Calu3 (cell line): ENCODE results near the gene P2RY6. TPM values are rescaled to one million over a fixed set of nuclear protein-coding genes. Genes with fewer than 3 reads are reported as not detected.

Experiments
- BruUV-seq: library from RNA; stranded (reverse); fragments of 400-500 nt; replicated peaks from 2 replicates; lab custom pipeline; 2021; lab: Mats Ljungman, UMichigan
- CTCF ChIA-PET: fragments of 300-600 bp; sonication (Branson Sonifier 250); formaldehyde crosslinking; loops from one replicate; lab custom pipeline; 2022; ENCODE audit warnings: antibody characterized with exemption; lab: Charles Lee
- DNase-seq: peaks from one replicate; pipeline ENCODE4 v3.0.0; 2022
- H3K27ac Mint-ChIP-seq: one replicate; pipeline ENCODE4 v1.8.0; 2022; ENCODE audit warnings: mixed read lengths; ENCODE audit not compliant: unreplicated experiment
- H3K27me3 Mint-ChIP-seq: one replicate; pipeline ENCODE4 v1.8.0; 2022; ENCODE audit warnings: mixed read lengths; ENCODE audit not compliant: unreplicated experiment
- H3K36me3 Mint-ChIP-seq: one replicate; pipeline ENCODE4 v1.8.0; 2022; ENCODE audit warnings: mild to moderate bottlenecking, moderate library complexity, mixed read lengths; ENCODE audit not compliant: insufficient read depth, unreplicated experiment
- H3K4me1 Mint-ChIP-seq: one replicate; pipeline ENCODE4 v1.8.0; 2022; ENCODE audit warnings: mild to moderate bottlenecking, low read depth, mixed read lengths; ENCODE audit not compliant: unreplicated experiment
- H3K4me3 Mint-ChIP-seq: one replicate; pipeline ENCODE4 v1.8.0; 2022; ENCODE audit warnings: mild to moderate bottlenecking, low read depth, moderate library complexity, mixed read lengths; ENCODE audit not compliant: unreplicated experiment
- H3K9me3 Mint-ChIP-seq: one replicate; pipeline ENCODE4 v1.8.0; 2022; ENCODE audit warnings: low read depth, mixed read lengths; ENCODE audit not compliant: unreplicated experiment
- CTCF ChIP-seq: fragments of 200-600 bp; IDR thresholded peaks from one replicate; pipeline ENCODE4 v1.8.0; 2022; ENCODE audit warnings: antibody characterized with exemption; ENCODE audit not compliant: unreplicated experiment
- intact Hi-C: fragments of 100-400 bp; cut with micrococcal nuclease; formaldehyde crosslinking; loops from one replicate; pipeline ENCODE4 v1.10.0; 2022; ENCODE audit not compliant: unreplicated experiment
- total RNA-seq: library from RNA; stranded (reverse); gene quantifications from 2 replicates; pipeline ENCODE4 v1.2.3, GENCODE V29; 2022

Gene P2RY6
- total RNA-seq, 1 experiment from 2014 or later: not detected

DNA sequence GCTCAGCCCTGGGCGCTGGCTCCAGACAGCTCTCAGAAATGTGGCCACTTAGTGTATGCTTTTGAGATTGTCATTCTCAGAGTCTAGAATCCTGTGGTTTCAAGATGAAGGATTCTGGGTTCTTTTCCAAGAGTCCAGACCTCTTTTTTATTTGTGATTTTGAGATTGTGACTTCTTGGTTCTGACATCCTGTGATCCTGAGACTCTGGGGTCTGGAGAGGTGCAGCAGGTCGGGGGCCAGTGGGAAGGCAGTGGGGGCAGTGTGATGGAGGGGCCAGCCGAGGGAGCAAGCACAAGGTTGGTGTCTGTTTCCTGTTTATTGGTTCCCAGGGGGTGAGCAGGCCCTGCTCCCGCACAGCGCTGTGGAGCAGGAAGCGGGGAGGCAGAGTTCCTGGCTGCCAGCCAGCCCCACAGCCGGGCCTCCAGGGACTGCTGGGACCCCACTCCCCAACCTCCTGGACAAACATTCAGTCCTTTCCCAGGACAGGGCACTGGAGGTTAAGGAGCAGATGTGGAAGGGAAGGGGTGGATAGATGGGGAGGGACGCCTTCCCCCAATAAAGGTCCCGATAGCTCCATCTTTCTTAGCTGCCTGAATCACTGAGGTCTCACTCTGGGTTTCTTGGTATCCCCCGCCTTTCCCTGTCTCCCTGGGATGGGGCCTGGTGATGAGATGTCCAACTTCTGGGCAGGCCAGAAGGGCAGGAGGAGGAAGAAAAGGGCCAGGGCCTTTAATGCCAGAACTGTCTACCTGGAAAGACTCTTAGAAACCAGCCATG is 49.7 kb downstream of the P2RY6 start:
- peaks cover 7% of the 10 kb centered on the region for H3K4me1 Mint-ChIP-seq
- H3K27ac Mint-ChIP-seq: no peak overlapping the region
- no peak for TF ChIP-seq CTCF
- no TSS peak for BruUV-seq
- CTCF ChIA-PET: no interaction called here
- intact Hi-C loops: no loop called here
- no peaks in the 10 kb centered on the region for H3K9me3 Mint-ChIP-seq
- H3K27me3 Mint-ChIP-seq: no peaks in the 10 kb centered on the region
- no peaks in the 10 kb centered on the region for H3K36me3 Mint-ChIP-seq
- DNase-seq: no peak
- no peak overlapping the region for H3K4me3 Mint-ChIP-seq

GRCh38 chr11:73322382-73323306 is 50.5 kb downstream of the P2RY6 start:
- intact Hi-C loops: no loop called here
- no peak for TF ChIP-seq CTCF
- no peaks in the 10 kb centered on the region for H3K27me3 Mint-ChIP-seq
- no peak overlapping the region for H3K4me3 Mint-ChIP-seq
- BruUV-seq: no TSS peak
- no peaks in the 10 kb centered on the region for H3K9me3 Mint-ChIP-seq
- H3K36me3 Mint-ChIP-seq: no peaks in the 10 kb centered on the region
- DNase-seq: no peak
- peaks cover 15% of the 10 kb centered on the region for H3K4me1 Mint-ChIP-seq
- no peak overlapping the region for H3K27ac Mint-ChIP-seq
- CTCF ChIA-PET: no interaction called here

DNA sequence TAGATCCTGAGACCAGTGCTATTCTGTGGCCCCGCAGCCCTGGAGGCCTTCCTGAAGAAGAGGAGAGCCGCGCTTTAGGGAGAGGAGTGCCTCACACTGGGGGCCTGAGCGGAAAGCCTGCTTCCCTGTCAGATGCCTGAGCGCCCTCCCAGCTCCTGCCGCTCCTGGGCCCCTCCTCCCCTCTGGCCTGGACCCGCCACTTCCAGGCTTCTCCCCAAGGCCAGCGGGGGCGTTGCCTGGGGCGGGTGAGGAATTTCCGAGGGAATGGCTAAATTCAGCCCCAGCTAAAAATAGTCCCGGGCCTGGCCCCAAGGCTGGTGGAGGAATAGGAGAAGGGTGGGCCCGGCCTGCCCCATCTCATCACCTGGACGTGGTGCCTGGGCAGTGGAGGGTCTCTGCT is 51.3 kb downstream of the P2RY6 start:
- no peak for TF ChIP-seq CTCF
- H3K4me3 Mint-ChIP-seq: no peak overlapping the region
- no TSS peak for BruUV-seq
- H3K4me1 Mint-ChIP-seq: peaks cover 17% of the 10 kb centered on the region
- H3K27me3 Mint-ChIP-seq: no peaks in the 10 kb centered on the region
- no peak overlapping the region for H3K27ac Mint-ChIP-seq
- no peaks in the 10 kb centered on the region for H3K36me3 Mint-ChIP-seq
- no peak for DNase-seq
- H3K9me3 Mint-ChIP-seq: no peaks in the 10 kb centered on the region
- CTCF ChIA-PET: no interaction called here
- intact Hi-C loops: no loop called here

GRCh38 chr11:73324116-73324515 is 52.0 kb downstream of the P2RY6 start:
- TF ChIP-seq CTCF: no peak
- BruUV-seq: no TSS peak
- H3K36me3 Mint-ChIP-seq: no peaks in the 10 kb centered on the region
- H3K9me3 Mint-ChIP-seq: no peaks in the 10 kb centered on the region
- no peak for DNase-seq
- no peak overlapping the region for H3K27ac Mint-ChIP-seq
- peaks cover 17% of the 10 kb centered on the region for H3K4me1 Mint-ChIP-seq
- CTCF ChIA-PET: no interaction called here
- H3K27me3 Mint-ChIP-seq: no peaks in the 10 kb centered on the region
- H3K4me3 Mint-ChIP-seq: no peak overlapping the region
- intact Hi-C loops: no loop called here
